Liver (tissue), 3 donors: Measurements from ENCODE around the gene XDH.

Source experiments
- FOXA2 ChIP-seq: IDR thresholded peaks from 2 replicates; pipeline ENCODE4 v1.6.1; 2016; ENCODE audit warnings: antibody characterized with exemption
- RAD21 ChIP-seq, 2 donors: IDR thresholded peaks; 2 replicates each; pipeline ENCODE4 v1.6.1; 2016; ENCODE audit warnings: antibody characterized with exemption in 2 of 2, mild to moderate bottlenecking in 2 of 2
- TAF1 ChIP-seq: conservative IDR thresholded peaks from 2 replicates; pipeline ENCODE4 v1.6.1; 2016; ENCODE audit warnings: antibody characterized with exemption, mild to moderate bottlenecking
- YY1 ChIP-seq: IDR thresholded peaks from 2 replicates; pipeline ENCODE4 v1.6.1; 2016; ENCODE audit warnings: antibody characterized with exemption, mild to moderate bottlenecking
- TF ChIP-seq, protein P1 (sequence below): fragments of 150-350 bp; IDR thresholded peaks from 2 replicates; pipeline ENCODE4 v1.5.1; 2017; ENCODE audit warnings: improper control_type of control experiment, low read depth, low read length; ENCODE audit not compliant: missing input control
- TF ChIP-seq, protein P2 (sequence below): IDR thresholded peaks from 2 replicates; pipeline ENCODE4 v1.6.1; 2016; ENCODE audit warnings: antibody characterized with exemption
- TF ChIP-seq, protein P3 (sequence below): IDR thresholded peaks from 2 replicates; pipeline ENCODE4 v1.6.1; 2016; ENCODE audit warnings: antibody characterized with exemption
- donor health status: healthy.
- donor health status: healthy.

DNA sequence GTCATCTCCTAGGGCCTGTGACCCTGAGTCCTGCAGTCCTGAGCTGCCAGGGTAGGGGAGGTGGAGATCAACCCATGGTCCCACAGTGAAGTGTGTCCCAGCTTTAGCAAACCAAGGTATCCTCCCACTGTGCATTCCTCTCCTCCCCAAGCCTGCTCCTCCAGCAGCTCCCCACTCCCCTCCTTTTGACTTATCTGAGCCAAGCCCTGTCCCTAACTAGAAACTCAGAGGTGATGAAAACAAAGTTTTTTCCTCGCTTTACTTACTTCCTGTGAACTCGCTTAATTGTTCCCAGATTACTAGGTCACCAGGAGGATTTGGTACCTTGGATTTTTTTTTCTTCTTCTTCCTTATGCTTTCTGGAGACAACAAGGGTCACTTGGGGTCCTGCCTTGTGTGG lies 99.8 kb downstream of the XDH start:
- TF ChIP-seq, protein P1, sequence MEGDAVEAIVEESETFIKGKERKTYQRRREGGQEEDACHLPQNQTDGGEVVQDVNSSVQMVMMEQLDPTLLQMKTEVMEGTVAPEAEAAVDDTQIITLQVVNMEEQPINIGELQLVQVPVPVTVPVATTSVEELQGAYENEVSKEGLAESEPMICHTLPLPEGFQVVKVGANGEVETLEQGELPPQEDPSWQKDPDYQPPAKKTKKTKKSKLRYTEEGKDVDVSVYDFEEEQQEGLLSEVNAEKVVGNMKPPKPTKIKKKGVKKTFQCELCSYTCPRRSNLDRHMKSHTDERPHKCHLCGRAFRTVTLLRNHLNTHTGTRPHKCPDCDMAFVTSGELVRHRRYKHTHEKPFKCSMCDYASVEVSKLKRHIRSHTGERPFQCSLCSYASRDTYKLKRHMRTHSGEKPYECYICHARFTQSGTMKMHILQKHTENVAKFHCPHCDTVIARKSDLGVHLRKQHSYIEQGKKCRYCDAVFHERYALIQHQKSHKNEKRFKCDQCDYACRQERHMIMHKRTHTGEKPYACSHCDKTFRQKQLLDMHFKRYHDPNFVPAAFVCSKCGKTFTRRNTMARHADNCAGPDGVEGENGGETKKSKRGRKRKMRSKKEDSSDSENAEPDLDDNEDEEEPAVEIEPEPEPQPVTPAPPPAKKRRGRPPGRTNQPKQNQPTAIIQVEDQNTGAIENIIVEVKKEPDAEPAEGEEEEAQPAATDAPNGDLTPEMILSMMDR = no peak
- TF ChIP-seq YY1 (no peak), RAD21 (IDR thresholded peaks at IDR 0.05) (no peak), TAF1 (no peak), FOXA2 (no peak)
- TF ChIP-seq, protein P2, sequence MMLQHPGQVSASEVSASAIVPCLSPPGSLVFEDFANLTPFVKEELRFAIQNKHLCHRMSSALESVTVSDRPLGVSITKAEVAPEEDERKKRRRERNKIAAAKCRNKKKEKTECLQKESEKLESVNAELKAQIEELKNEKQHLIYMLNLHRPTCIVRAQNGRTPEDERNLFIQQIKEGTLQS = no peak
- TF ChIP-seq, protein P3, sequence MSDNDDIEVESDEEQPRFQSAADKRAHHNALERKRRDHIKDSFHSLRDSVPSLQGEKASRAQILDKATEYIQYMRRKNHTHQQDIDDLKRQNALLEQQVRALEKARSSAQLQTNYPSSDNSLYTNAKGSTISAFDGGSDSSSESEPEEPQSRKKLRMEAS = no peak
